Measurements from ENCODE around the gene TMEM151B.

DNA sequence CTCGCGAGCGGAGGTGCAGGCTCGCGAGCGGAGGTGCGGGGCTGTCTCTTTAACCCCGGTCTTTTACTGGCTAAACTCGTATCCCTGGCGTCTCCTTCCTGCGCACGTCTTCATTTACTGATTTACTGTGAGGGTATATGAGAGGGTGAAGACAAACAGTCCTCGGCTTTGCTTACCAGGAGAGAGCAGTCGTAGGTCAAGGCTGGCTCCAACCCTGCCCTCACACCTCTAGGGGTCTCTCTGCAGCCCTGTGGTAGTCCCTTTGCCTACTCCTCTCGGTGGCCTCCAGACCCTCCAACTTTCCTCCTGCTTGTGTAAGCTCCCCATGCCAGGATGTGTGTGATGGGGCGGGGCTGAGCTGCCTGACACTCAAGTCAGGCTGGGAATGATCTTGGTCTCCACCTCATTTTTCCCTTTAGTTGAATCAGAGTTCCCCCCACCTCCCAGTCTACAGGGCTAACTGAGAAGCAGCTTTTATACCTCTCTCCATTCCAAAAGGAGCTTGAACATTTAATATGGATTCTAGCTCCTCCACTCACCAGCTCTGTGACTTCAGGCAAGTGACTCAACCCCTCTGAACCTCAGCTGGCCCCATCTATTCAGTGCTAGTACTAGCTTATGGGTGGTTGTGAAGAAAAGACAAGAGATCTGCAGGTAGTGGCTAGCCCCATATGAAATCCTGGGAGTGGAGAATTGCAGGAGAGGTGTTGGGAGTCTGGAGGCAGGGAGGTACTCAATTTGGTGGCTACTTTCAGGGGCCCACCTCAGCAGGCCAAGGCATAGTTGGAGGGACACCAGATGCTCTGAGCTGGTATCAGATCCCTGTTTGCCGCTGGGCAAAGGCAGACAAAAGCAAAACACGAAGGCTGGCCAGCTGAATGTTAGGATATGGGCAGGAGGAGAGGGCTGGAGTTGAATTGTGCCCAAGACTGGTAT lies 46.0 kb upstream of the TMEM151B start:
- TF ChIP-seq, protein P1, sequence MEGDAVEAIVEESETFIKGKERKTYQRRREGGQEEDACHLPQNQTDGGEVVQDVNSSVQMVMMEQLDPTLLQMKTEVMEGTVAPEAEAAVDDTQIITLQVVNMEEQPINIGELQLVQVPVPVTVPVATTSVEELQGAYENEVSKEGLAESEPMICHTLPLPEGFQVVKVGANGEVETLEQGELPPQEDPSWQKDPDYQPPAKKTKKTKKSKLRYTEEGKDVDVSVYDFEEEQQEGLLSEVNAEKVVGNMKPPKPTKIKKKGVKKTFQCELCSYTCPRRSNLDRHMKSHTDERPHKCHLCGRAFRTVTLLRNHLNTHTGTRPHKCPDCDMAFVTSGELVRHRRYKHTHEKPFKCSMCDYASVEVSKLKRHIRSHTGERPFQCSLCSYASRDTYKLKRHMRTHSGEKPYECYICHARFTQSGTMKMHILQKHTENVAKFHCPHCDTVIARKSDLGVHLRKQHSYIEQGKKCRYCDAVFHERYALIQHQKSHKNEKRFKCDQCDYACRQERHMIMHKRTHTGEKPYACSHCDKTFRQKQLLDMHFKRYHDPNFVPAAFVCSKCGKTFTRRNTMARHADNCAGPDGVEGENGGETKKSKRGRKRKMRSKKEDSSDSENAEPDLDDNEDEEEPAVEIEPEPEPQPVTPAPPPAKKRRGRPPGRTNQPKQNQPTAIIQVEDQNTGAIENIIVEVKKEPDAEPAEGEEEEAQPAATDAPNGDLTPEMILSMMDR (IDR thresholded peaks at IDR 0.05), result peak in 1 of 12 donors; percentile 10
- TF ChIP-seq POLR2A (IDR thresholded peaks at IDR 0.05), result no peak
